ENCODE data around the gene HOXA5. TPM values are rescaled to one million over a fixed set of nuclear protein-coding genes. Genes with fewer than 3 reads are reported as not detected.

The HOXA5 gene
- total RNA-seq, 1 experiment from 2014 or later = 10.6 TPM

DNA sequence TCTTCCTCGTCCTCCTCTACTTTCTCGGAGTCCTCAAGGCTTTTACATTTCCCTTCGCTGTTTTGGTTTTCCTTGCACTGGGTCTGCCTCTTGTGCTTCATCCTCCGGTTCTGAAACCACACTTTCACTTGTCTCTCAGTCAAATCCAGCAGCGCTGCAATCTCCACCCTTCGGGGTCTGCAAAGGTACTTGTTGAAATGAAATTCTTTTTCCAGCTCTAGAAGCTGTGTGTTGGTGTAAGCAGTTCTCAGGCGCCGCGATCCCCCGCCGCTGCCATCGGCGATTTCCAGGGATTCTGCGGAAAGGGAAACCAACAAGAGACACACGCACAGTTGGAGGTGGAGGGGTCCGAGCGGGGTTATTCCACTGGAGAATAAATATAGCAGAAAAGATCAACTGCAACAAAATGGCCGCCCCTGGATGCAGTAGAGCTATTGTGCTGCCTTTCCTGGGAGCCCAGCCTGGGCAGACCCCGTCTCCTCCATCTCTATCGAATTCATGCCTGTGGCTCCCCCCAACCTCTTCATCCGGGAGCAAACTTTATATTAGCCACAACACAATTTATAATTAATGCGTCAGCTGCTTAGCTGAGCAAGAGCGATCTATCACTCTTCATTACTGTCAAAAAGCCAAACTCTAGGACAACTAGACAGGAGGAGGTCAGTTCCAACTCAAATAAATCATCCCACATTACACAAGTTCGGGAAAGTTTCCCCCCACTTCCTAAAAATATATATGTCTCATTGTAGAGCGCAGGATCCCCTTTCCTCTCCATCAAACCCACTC lies 42.1 kb downstream of the HOXA5 start:
- H3K27me3 Mint-ChIP-seq (ENCODE audit: unreplicated experiment) = peaks cover 28% of the 10 kb centered on the region
- no peak for TF ChIP-seq CTCF (IDR thresholded peaks at IDR 0.05; ENCODE audit: unreplicated experiment)
- no TSS peak for BruUV-seq (replicated peaks)
- H3K36me3 Mint-ChIP-seq (ENCODE audit: insufficient read depth, unreplicated experiment) = peaks cover 17% of the 10 kb centered on the region
- no peaks in the 10 kb centered on the region for H3K9me3 Mint-ChIP-seq (ENCODE audit: low read depth, unreplicated experiment)
- intact Hi-C loops (cut with micrococcal nuclease; ENCODE audit: unreplicated experiment) = no loop called here
- DNase-seq = no peak
- CTCF ChIA-PET = no interaction called here
- H3K4me3 Mint-ChIP-seq (ENCODE audit: low read depth, unreplicated experiment) = no peak overlapping the region
- H3K4me1 Mint-ChIP-seq (ENCODE audit: low read depth, unreplicated experiment) = peaks cover 56% of the 10 kb centered on the region
- H3K27ac Mint-ChIP-seq (ENCODE audit: unreplicated experiment) = no peak overlapping the region

- intact Hi-C loops (cut with micrococcal nuclease; ENCODE audit: unreplicated experiment) = no loop called here
- Mint-ChIP-seq H3K4me1 (ENCODE audit: low read depth, unreplicated experiment) (peaks cover 56% of the 10 kb centered on the region), H3K27me3 (ENCODE audit: unreplicated experiment) (peaks cover 28% of the 10 kb centered on the region), H3K9me3 (ENCODE audit: low read depth, unreplicated experiment) (no peaks in the 10 kb centered on the region), H3K27ac (ENCODE audit: unreplicated experiment) (no peak overlapping the region), H3K4me3 (ENCODE audit: low read depth, unreplicated experiment) (no peak overlapping the region), H3K36me3 (ENCODE audit: insufficient read depth, unreplicated experiment) (peaks cover 17% of the 10 kb centered on the region)
- BruUV-seq (replicated peaks) = no TSS peak
- CTCF ChIA-PET = interaction anchor here (0.6 kb wide), 1 partner anchor 237 kb away, joined by 3 read pairs; no protein-coding TSS in a partner anchor
- TF ChIP-seq CTCF (IDR thresholded peaks at IDR 0.05; ENCODE audit: unreplicated experiment) = no peak
- no peak for DNase-seq
Measured at GRCh38 chr7:27100694-27101170, 42.7 kb downstream of the HOXA5 start.

DNA sequence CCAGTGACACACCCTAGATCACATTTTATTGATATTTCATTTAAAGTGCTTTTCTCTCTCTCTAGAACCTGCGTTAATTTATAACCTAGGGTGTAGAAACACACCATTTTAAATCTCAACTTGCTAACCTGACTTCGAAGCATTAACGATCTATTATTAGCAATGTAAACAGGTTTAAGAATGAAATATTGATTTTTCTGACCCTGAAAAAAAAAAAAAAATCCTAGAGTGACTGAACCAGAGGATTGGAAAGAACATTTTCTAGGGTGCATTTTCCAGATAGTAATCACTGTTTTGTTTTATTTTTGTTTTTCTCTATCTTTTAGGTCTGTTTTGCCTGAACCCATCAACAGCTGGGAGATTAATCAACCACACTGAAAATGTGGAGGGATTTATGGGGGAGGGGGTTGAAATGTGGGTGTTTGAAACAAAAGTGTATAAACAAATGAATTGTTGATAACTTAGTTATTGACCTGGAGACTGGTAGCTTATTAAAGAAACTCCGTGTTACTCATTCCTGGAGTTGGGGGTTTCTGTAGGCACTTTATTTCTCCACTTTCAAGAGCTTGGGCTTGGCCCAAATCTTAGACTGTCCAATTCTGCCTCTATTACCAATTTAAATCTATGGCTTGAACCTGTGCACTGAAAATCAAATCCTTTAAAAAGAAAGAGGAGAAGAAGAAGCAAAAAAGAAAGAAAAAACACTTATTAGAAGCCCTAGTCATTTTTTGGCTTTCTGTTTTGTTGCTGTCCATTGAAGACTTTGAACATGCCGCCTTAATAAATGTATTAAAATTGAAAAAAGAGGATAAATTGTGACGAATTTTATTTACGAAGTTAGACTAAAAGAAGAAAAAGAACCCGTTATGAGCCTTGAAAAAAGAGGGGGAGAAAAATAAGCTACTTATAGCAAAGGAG lies 43.8 kb downstream of the HOXA5 start:
- CTCF ChIA-PET = interaction anchor here (0.6 to 3.2 kb wide), 10 partner anchors 11 to 246 kb away, joined by 3 to 19 read pairs (median 6); no protein-coding TSS in a partner anchor
- no peak for DNase-seq
- Mint-ChIP-seq H3K27ac (ENCODE audit: unreplicated experiment) (peak overlapping the region; percentile 66), H3K4me3 (ENCODE audit: low read depth, unreplicated experiment) (peak overlapping the region; percentile 70), H3K36me3 (ENCODE audit: insufficient read depth, unreplicated experiment) (peaks cover 17% of the 10 kb centered on the region), H3K9me3 (ENCODE audit: low read depth, unreplicated experiment) (no peaks in the 10 kb centered on the region), H3K27me3 (ENCODE audit: unreplicated experiment) (peaks cover 26% of the 10 kb centered on the region), H3K4me1 (ENCODE audit: low read depth, unreplicated experiment) (peaks cover 56% of the 10 kb centered on the region)
- intact Hi-C loops (cut with micrococcal nuclease; ENCODE audit: unreplicated experiment) = loop anchor here (2.0 kb wide), 1 partner anchor 15 kb away; no protein-coding TSS in a partner anchor
- no TSS peak for BruUV-seq (replicated peaks)
- no peak for TF ChIP-seq CTCF (IDR thresholded peaks at IDR 0.05; ENCODE audit: unreplicated experiment)

Measured in Calu3 (cell line).